GM18909 (cell line): ENCODE measurements around the gene SYNCRIP.
"Not testable (repeated sequence)": the region's sequence is repeated elsewhere in the genome, so short reads cannot be mapped to it uniquely, and the experiment has no call there.

Experiments used
- ATAC-seq: cut with Tn5 transposase; IDR thresholded peaks from one replicate; pipeline ENCODE4 v1.9.1; 2021; ENCODE audit warnings: mild to moderate bottlenecking; ENCODE audit not compliant: unreplicated experiment, poor library complexity

SYNCRIP gene

GRCh38 chr6:85642774-85643536 is at the start of gene SYNCRIP:
TSS of gene SYNCRIP (minus strand) at chr6:85642886. CDS start at chr6:85641439, 1,447 bp downstream.
- peak; percentile 75 for ATAC-seq

- ATAC-seq = no peak
These were observed 48.8 kb upstream of the SYNCRIP start for GRCh38 chr6:85691478-85691877.

GRCh38 chr6:85690071-85690470 is 47.4 kb upstream of the SYNCRIP start:
- no peak for ATAC-seq

GRCh38 chr6:85685713-85686112 is 43.0 kb upstream of the SYNCRIP start:
- peak; percentile 93 for ATAC-seq

GRCh38 chr6:85684809-85685171 is 42.1 kb upstream of the SYNCRIP start:
- ATAC-seq = no peak

GRCh38 chr6:85684133-85684808 is 41.6 kb upstream of the SYNCRIP start:
- no peak for ATAC-seq

GRCh38 chr6:85681899-85682298 is 39.2 kb upstream of the SYNCRIP start:
- not testable (repeated sequence) for ATAC-seq

GRCh38 chr6:85680388-85680787 is 37.7 kb upstream of the SYNCRIP start:
- no peak for ATAC-seq

- no peak for ATAC-seq
These were observed 36.9 kb upstream of the SYNCRIP start for GRCh38 chr6:85679445-85680123.

- peak; percentile 84 for ATAC-seq
These were observed 36.1 kb upstream of the SYNCRIP start for GRCh38 chr6:85678602-85679444.

- ATAC-seq = no peak
These were observed 35.4 kb upstream of the SYNCRIP start for GRCh38 chr6:85678026-85678601.

GRCh38 chr6:85677234-85677956 is 34.7 kb upstream of the SYNCRIP start:
- no peak for ATAC-seq

- no peak for ATAC-seq
These were observed 33.5 kb upstream of the SYNCRIP start for GRCh38 chr6:85676086-85676729.

GRCh38 chr6:85675030-85675819 is 32.5 kb upstream of the SYNCRIP start:
- no peak for ATAC-seq

- ATAC-seq = no peak
These were observed 31.9 kb upstream of the SYNCRIP start for GRCh38 chr6:85674604-85675003.

- ATAC-seq = no peak
These were observed 30.8 kb upstream of the SYNCRIP start for GRCh38 chr6:85673198-85674139.

GRCh38 chr6:85672623-85673022 is 29.9 kb upstream of the SYNCRIP start:
- ATAC-seq = no peak
